H9 (cell line): ENCODE data around the gene SUMF1. TPM values are rescaled to one million over a fixed set of nuclear protein-coding genes. Genes with fewer than 3 reads are reported as not detected.

ENCODE experiments used
- DNase-seq: peaks from one replicate; pipeline ENCODE4 v3.0.0-alpha.2; 2017
- H2AFZ ChIP-seq: one replicate; pipeline ENCODE4 v1.6.1; 2013; ENCODE audit warnings: mild to moderate bottlenecking, low read length, control low read depth, moderate library complexity
- H2AK5ac ChIP-seq: 2 replicates; pipeline ENCODE4 v1.6.1; 2013; ENCODE audit warnings: low read length, control low read depth, mixed read lengths; ENCODE audit not compliant: insufficient read length
- H2BK120ac ChIP-seq: one replicate; pipeline ENCODE4 v1.6.1; 2013; ENCODE audit warnings: low read depth, mild to moderate bottlenecking, low read length, control low read depth, inconsistent platforms; ENCODE audit not compliant: poor library complexity, severe bottlenecking
- H2BK12ac ChIP-seq: 2 replicates; pipeline ENCODE4 v1.6.1; 2013; ENCODE audit warnings: low read length, control low read depth, mixed read lengths, low read depth; ENCODE audit not compliant: insufficient read length
- H2BK15ac ChIP-seq: 2 replicates; pipeline ENCODE4 v1.6.1; 2013; ENCODE audit warnings: low read depth, low read length, control low read depth
- H2BK20ac ChIP-seq: one replicate; pipeline ENCODE4 v1.6.1; 2013; ENCODE audit warnings: low read depth, mild to moderate bottlenecking, low read length, control low read depth, inconsistent platforms; ENCODE audit not compliant: poor library complexity, severe bottlenecking
- H2BK5ac ChIP-seq: 2 replicates; pipeline ENCODE4 v1.6.1; 2013; ENCODE audit warnings: low read length, control low read depth, mixed read lengths; ENCODE audit not compliant: insufficient read length
- H3K14ac ChIP-seq: 2 replicates; pipeline ENCODE4 v1.6.1; 2013; ENCODE audit warnings: low read length, control low read depth; ENCODE audit not compliant: insufficient read depth
- H3K18ac ChIP-seq: 2 replicates; pipeline ENCODE4 v1.6.1; 2013; ENCODE audit warnings: low read depth, mild to moderate bottlenecking, mixed read lengths, low read length, control low read depth; ENCODE audit not compliant: insufficient read length
- H3K23ac ChIP-seq: 2 replicates; pipeline ENCODE4 v1.6.1; 2013; ENCODE audit warnings: low read length, control low read depth, mixed read lengths, low read depth; ENCODE audit not compliant: insufficient read length
- H3K23me2 ChIP-seq: 2 replicates; pipeline ENCODE4 v1.6.1; 2013; ENCODE audit warnings: low read depth, mild to moderate bottlenecking, mixed read lengths, low read length, control low read depth; ENCODE audit not compliant: insufficient read length, poor library complexity, severe bottlenecking
- H3K27ac ChIP-seq: 2 replicates; pipeline ENCODE4 v1.5.1; 2013; ENCODE audit warnings: low read length, control low read depth, mixed read lengths, low read depth; ENCODE audit not compliant: insufficient read length
- H3K27me3 ChIP-seq: 2 replicates; pipeline ENCODE4 v1.6.1; 2013; ENCODE audit warnings: low read length, control low read depth, inconsistent platforms; ENCODE audit not compliant: insufficient read depth
- H3K4ac ChIP-seq: 2 replicates; pipeline ENCODE4 v1.6.1; 2013; ENCODE audit warnings: low read depth, mild to moderate bottlenecking, control low read depth, inconsistent platforms, low read length, moderate library complexity
- H3K4me1 ChIP-seq: 2 replicates; pipeline ENCODE4 v1.6.1; 2013; ENCODE audit warnings: low read length, control low read depth, inconsistent platforms; ENCODE audit not compliant: insufficient read depth
- H3K4me2 ChIP-seq: 2 replicates; pipeline ENCODE4 v1.6.1; 2013; ENCODE audit warnings: low read length, control low read depth, mixed read lengths; ENCODE audit not compliant: insufficient read length, insufficient read depth
- H3K56ac ChIP-seq: 2 replicates; pipeline ENCODE4 v1.6.1; 2013; ENCODE audit warnings: low read depth, mild to moderate bottlenecking, mixed read lengths, low read length, control low read depth; ENCODE audit not compliant: insufficient read length
- H3K79me1 ChIP-seq: 2 replicates; pipeline ENCODE4 v1.6.1; 2013; ENCODE audit warnings: low read depth, mild to moderate bottlenecking, moderate library complexity, low read length, control low read depth, inconsistent platforms; ENCODE audit not compliant: insufficient read depth, poor library complexity, severe bottlenecking
- H3K79me2 ChIP-seq: 2 replicates; pipeline ENCODE4 v1.6.1; 2013; ENCODE audit warnings: low read length, control low read depth, inconsistent platforms; ENCODE audit not compliant: insufficient read depth
- H3K9ac ChIP-seq: 2 replicates; pipeline ENCODE4 v1.6.1; 2013; ENCODE audit warnings: low read length, control low read depth, mixed read lengths; ENCODE audit not compliant: insufficient read length; ENCODE audit errors: extremely low read depth
- H3K9me3 ChIP-seq: one replicate; pipeline ENCODE4 v1.6.1; 2013; ENCODE audit warnings: low read depth, low read length, inconsistent platforms; ENCODE audit not compliant: control insufficient read depth
- H3T11ph ChIP-seq: one replicate; pipeline ENCODE4 v1.6.1; 2013; ENCODE audit warnings: mild to moderate bottlenecking, low read length, control low read depth, inconsistent platforms
- H4K20me1 ChIP-seq: one replicate; pipeline ENCODE4 v1.6.1; 2013; ENCODE audit not compliant: control insufficient read depth, insufficient read length, insufficient read depth
- H4K5ac ChIP-seq: 2 replicates; pipeline ENCODE4 v1.6.1; 2013; ENCODE audit warnings: low read depth, mild to moderate bottlenecking, mixed read lengths, low read length, control low read depth; ENCODE audit not compliant: insufficient read length
- H4K8ac ChIP-seq: replicated peaks from 2 replicates; pipeline ENCODE4 v1.6.1; 2013; ENCODE audit warnings: low read length, control low read depth, mixed read lengths, low read depth; ENCODE audit not compliant: insufficient read length
- H4K91ac ChIP-seq: 2 replicates; pipeline ENCODE4 v1.6.1; 2013; ENCODE audit warnings: low read depth, mild to moderate bottlenecking, moderate library complexity, mixed read lengths, low read length, control low read depth; ENCODE audit not compliant: insufficient read length
- H3K27ac Mint-ChIP-seq, 3 experiments: 2 replicates in 2 of 3; 3 replicates in 1 of 3; pipeline ENCODE4 v1.8.0; 2020 to 2021; ENCODE audit warnings: mixed read lengths in 3 of 3, mild to moderate bottlenecking in 1 of 3, moderate library complexity in 1 of 3
- H3K27me3 Mint-ChIP-seq: 2 replicates; pipeline ENCODE4 v1.8.0; 2021; ENCODE audit warnings: low read depth, mild to moderate bottlenecking, moderate library complexity, mixed read lengths
- H3K36me3 Mint-ChIP-seq, 3 experiments: 2 replicates in 2 of 3; 3 replicates in 1 of 3; pipeline ENCODE4 v1.8.0; 2020 to 2021; ENCODE audit warnings: low read depth in 3 of 3, mixed read lengths in 3 of 3; ENCODE audit not compliant: insufficient read depth in 1 of 3
- H3K4me1 Mint-ChIP-seq, 2 experiments: 2 replicates each; pipeline ENCODE4 v1.8.0; 2020; ENCODE audit warnings: mixed read lengths in 2 of 2
- H3K4me3 Mint-ChIP-seq, 2 experiments: 2 replicates in 1 of 2; 3 replicates in 1 of 2; pipeline ENCODE4 v1.8.0; 2020 to 2021; ENCODE audit warnings: mild to moderate bottlenecking in 2 of 2, mixed read lengths in 2 of 2, moderate library complexity in 1 of 2
- H3K9me3 Mint-ChIP-seq, 2 experiments: 2 replicates in 1 of 2; 3 replicates in 1 of 2; pipeline ENCODE4 v1.8.0; 2020; ENCODE audit warnings: mild to moderate bottlenecking in 2 of 2, mixed read lengths in 2 of 2, moderate library complexity in 1 of 2
- WGBS: extraction: QIAGEN DNeasy Blood & Tissue Kit; methylation state at CpG from one replicate; pipeline ENCODE4 v1.1.7; 2013; ENCODE audit warnings: missing lambda C conversion rate, low lambda C conversion rate, mixed read lengths; ENCODE audit not compliant: insufficient read length; ENCODE audit errors: extremely low coverage; 5-methylcytosine and 5-hydroxymethylcytosine counted together
- total RNA-seq: library from RNA; stranded (reverse); gene quantifications from 2 replicates; pipeline ENCODE4 v1.2.1, GENCODE V29; 2021
- TF ChIP-seq, protein P1 (sequence below): fragments of 200-600 bp; sonication (generic); conservative IDR thresholded peaks from 3 replicates; pipeline ENCODE4 v1.8.0; 2021; ENCODE audit warnings: antibody characterized with exemption, mild to moderate bottlenecking

The SUMF1 gene
- total RNA-seq, 1 experiment from 2014 or later, result 9.5 TPM

DNA sequence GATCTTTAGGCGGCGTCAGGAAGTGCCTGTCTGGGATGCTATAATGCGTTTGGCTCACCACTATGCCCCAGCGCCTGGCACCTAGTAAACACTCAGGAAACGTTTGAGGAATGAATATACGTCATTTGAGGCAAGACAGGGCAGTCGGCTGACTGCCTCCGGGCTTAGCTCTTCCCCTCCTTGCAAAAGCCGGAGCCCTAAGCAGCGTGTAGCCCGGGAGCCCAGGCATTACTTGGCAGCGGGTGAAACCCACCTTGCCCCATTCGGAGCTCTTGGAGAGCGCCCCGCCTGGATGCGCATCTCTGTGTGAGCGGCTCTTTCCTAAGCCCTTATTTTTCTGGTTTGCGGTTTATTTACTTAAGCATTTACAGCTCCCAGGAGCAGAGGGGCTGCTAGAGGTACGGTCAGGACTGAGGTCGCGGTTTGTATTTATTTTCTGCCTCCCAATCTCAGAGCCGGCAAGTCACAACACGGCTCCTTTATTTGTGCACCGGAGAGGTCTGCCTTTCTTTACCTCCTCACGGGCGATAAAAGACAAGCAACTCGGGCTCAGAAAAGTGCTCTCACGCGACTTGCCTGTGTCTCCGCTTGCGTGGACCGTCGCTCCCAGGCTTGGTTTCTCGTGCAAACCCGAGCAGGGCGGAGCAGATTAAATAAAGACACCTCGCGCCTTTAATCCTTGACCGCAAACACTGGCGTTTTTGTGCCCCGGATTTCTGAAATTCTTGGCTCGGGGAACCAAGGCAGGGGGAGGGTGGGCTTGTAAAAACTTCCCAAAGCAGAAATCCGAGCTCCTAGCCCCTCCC is 25.3 kb upstream of the SUMF1 start:
- Histone ChIP-seq H4K5ac (no peak overlapping the region), H2BK12ac (no peak overlapping the region), H4K20me1 (no peaks in the 10 kb centered on the region), H3K4me2 (peak overlapping the region; percentile 82), H4K8ac (no peak overlapping the region), H3K56ac (no peak overlapping the region), H2BK5ac (no peak overlapping the region), H3K27me3 (no peaks in the 10 kb centered on the region), H3K18ac (peak overlapping the region; percentile 2), H3K9me3 (no peaks in the 10 kb centered on the region), H3K14ac (no peak overlapping the region), H3K9ac (peak overlapping the region; percentile 68), H2AFZ (peak overlapping the region; percentile 76), H3K4me1 (0 out of 2 replicates have a peak, but pooled peaks cover 2% of the 10 kb centered on the region), H4K91ac (no peak overlapping the region), H2BK20ac (no peak overlapping the region), H3K23ac (no peak overlapping the region), H2BK120ac (no peak overlapping the region), H3K27ac (no peak overlapping the region), H3K79me1 (no peaks in the 10 kb centered on the region), H3K79me2 (no peaks in the 10 kb centered on the region), H3K4ac (no peak overlapping the region), H2BK15ac (no peak overlapping the region), H3K23me2 (peaks cover 16% of the 10 kb centered on the region), H2AK5ac (no peak overlapping the region), H3T11ph (no peak overlapping the region)
- Mint-ChIP-seq H3K4me3 (peak overlapping the region; percentile 88 to 92), H3K27ac (peak overlapping the region; percentile 81 to 98 (median 83); a peak in 5 of 7 replicates), H3K4me1 (peaks cover 13 to 16% of the 10 kb centered on the region in 2 experiments), H3K9me3 (no peaks in the 10 kb centered on the region), H3K36me3 (no peaks in the 10 kb centered on the region), H3K27me3 (peaks cover 54% of the 10 kb centered on the region)
- DNase-seq, result peak; percentile 67
- TF ChIP-seq, protein P1, sequence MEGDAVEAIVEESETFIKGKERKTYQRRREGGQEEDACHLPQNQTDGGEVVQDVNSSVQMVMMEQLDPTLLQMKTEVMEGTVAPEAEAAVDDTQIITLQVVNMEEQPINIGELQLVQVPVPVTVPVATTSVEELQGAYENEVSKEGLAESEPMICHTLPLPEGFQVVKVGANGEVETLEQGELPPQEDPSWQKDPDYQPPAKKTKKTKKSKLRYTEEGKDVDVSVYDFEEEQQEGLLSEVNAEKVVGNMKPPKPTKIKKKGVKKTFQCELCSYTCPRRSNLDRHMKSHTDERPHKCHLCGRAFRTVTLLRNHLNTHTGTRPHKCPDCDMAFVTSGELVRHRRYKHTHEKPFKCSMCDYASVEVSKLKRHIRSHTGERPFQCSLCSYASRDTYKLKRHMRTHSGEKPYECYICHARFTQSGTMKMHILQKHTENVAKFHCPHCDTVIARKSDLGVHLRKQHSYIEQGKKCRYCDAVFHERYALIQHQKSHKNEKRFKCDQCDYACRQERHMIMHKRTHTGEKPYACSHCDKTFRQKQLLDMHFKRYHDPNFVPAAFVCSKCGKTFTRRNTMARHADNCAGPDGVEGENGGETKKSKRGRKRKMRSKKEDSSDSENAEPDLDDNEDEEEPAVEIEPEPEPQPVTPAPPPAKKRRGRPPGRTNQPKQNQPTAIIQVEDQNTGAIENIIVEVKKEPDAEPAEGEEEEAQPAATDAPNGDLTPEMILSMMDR, result 0 out of 3 replicates have a peak, but pooled peaks have one; percentile 11
- WGBS, result no CpG with 5 or more reads among the region's 43 CpGs
